GM12878 (cell line): Measurements from ENCODE around the gene AOAH. TPM values are rescaled to one million over a fixed set of nuclear protein-coding genes. Genes with fewer than 3 reads are reported as not detected.

Experiments
- ATAC-seq: fragments of 200-7000 bp; cut with Tn5 transposase; 3 replicates; pipeline ENCODE4 v1.9.1; 2020; ENCODE audit warnings: mild to moderate bottlenecking, moderate library complexity
- BruUV-seq: library from RNA; stranded (reverse); fragments of 400-500 nt; replicated peaks from 2 replicates; lab custom pipeline; 2021; lab: Mats Ljungman, UMichigan
- CTCF ChIA-PET: fragments of 300-600 bp; sonication (Branson Sonifier 250); formaldehyde crosslinking; extraction: SDS; loops from one replicate; lab custom pipeline; 2021; ENCODE audit warnings: inconsistent platforms; lab: Yijun Ruan, JAX
- POLR2A ChIA-PET: fragments of 350-600 bp; formaldehyde crosslinking; extraction: SDS; loops from one replicate; lab custom pipeline; 2021; ENCODE audit warnings: inconsistent platforms; lab: Charles Lee
- RAD21 ChIA-PET: fragments of 300-600 bp; sonication (Branson Sonifier 250); formaldehyde crosslinking; loops from one replicate; lab custom pipeline; 2023; ENCODE audit warnings: antibody characterized with exemption; ENCODE audit not compliant: unreplicated experiment; lab: Charles Lee
- SMC1A ChIA-PET: fragments of 300-600 bp; sonication (Branson Sonifier 250); formaldehyde crosslinking; loops from one replicate; lab custom pipeline; 2023; ENCODE audit not compliant: unreplicated experiment, uncharacterized antibody; lab: Charles Lee
- DNase-seq: peaks from one replicate; pipeline ENCODE4 v3.0.0-alpha.2; 2011; ENCODE audit warnings: low read depth, low spot score
- FAIRE-seq: peaks from 3 replicates; lab custom pipeline; 2011; peaks lifted over from hg19 to GRCh38; lab: Jason Lieb, UNC
- H2AFZ ChIP-seq: 2 replicates; pipeline ENCODE4 v1.6.0; 2011; ENCODE audit warnings: low read depth, low read length, control low read depth; ENCODE audit not compliant: control insufficient read depth
- H3K27ac ChIP-seq: 2 replicates; pipeline ENCODE4 v1.5.1; 2011; ENCODE audit warnings: control low read depth; ENCODE audit not compliant: control insufficient read depth, insufficient read depth
- H3K27me3 ChIP-seq, 2 experiments: replicated peaks in 1 of 2; 2 replicates each; pipeline versions ENCODE4 v1.6.0 to v1.6.1; 2011; ENCODE audit warnings: low read length in 1 of 2; ENCODE audit not compliant: control insufficient read depth in 2 of 2, insufficient read depth in 2 of 2
- H3K36me3 ChIP-seq, 2 experiments: 2 replicates each; pipeline ENCODE4 v1.5.1; 2011; ENCODE audit warnings: low read length in 1 of 2; ENCODE audit not compliant: control insufficient read depth in 2 of 2, insufficient read depth in 2 of 2
- H3K4me1 ChIP-seq: 2 replicates; pipeline ENCODE4 v1.6.1; 2011; ENCODE audit warnings: mild to moderate bottlenecking, low read length, moderate library complexity, mixed read lengths; ENCODE audit not compliant: control insufficient read depth, insufficient read depth
- H3K4me2 ChIP-seq: 2 replicates; pipeline ENCODE4 v1.6.0; 2011; ENCODE audit warnings: control low read depth; ENCODE audit not compliant: control insufficient read depth, insufficient read depth
- H3K4me3 ChIP-seq: fragments of 200-600 bp; sonication (generic); 2 replicates; pipeline ENCODE4 v1.5.1; 2016
- H3K79me2 ChIP-seq: 2 replicates; pipeline ENCODE4 v1.6.0; 2011; ENCODE audit warnings: low read length; ENCODE audit not compliant: control insufficient read depth, insufficient read depth
- H3K9ac ChIP-seq: 2 replicates; pipeline ENCODE4 v1.8.0; 2011; ENCODE audit warnings: low read length, control low read depth, mixed read lengths; ENCODE audit not compliant: control insufficient read depth, insufficient read depth
- H3K9me3 ChIP-seq: replicated peaks from 3 replicates; pipeline ENCODE4 v1.5.1; 2011; ENCODE audit warnings: mild to moderate bottlenecking, low read length; ENCODE audit not compliant: control insufficient read depth, insufficient read depth
- H4K20me1 ChIP-seq: 2 replicates; pipeline ENCODE4 v1.6.0; 2011; ENCODE audit not compliant: control insufficient read depth, insufficient read depth
- CREM ChIP-seq: IDR thresholded peaks from 2 replicates; pipeline ENCODE4 v1.6.1; 2014; ENCODE audit warnings: antibody characterized with exemption, low read depth
- CUX1 ChIP-seq: IDR thresholded peaks from 2 replicates; pipeline ENCODE4 v1.6.1; 2012; ENCODE audit warnings: improper control_type of control experiment, low read depth, low read length; ENCODE audit not compliant: insufficient replicate concordance
- E4F1 ChIP-seq: fragments of 450-650 bp; IDR thresholded peaks from 2 replicates; pipeline ENCODE4 v1.6.1; 2018; ENCODE audit warnings: borderline replicate concordance, mild to moderate bottlenecking; ENCODE audit not compliant: partially characterized antibody
- KLF5 ChIP-seq: fragments of 450-650 bp; IDR thresholded peaks from 2 replicates; pipeline ENCODE4 v1.6.1; 2014; ENCODE audit warnings: mild to moderate bottlenecking; ENCODE audit not compliant: partially characterized antibody
- NFXL1 ChIP-seq: fragments of 450-650 bp; IDR thresholded peaks from 2 replicates; pipeline ENCODE4 v1.6.1; 2017; ENCODE audit warnings: antibody characterized with exemption, mild to moderate bottlenecking, borderline replicate concordance
- POLR2A ChIP-seq: IDR thresholded peaks from 2 replicates; pipeline ENCODE4 v1.6.1; 2011; ENCODE audit warnings: low read depth, mild to moderate bottlenecking, low read length
- RAD21 ChIP-seq: IDR thresholded peaks from 2 replicates; pipeline ENCODE4 v1.6.1; 2011; ENCODE audit warnings: mild to moderate bottlenecking, low read depth, low read length, moderate library complexity; ENCODE audit not compliant: insufficient read depth
- SMAD5 ChIP-seq: IDR thresholded peaks from 2 replicates; pipeline ENCODE4 v1.6.1; 2016; ENCODE audit warnings: antibody characterized with exemption, low read depth
- SMC3 ChIP-seq: IDR thresholded peaks from 2 replicates; pipeline ENCODE4 v1.6.1; 2011; ENCODE audit warnings: low read length, improper control_type of control experiment, borderline replicate concordance
- TAF1 ChIP-seq: IDR thresholded peaks from 2 replicates; pipeline ENCODE4 v1.6.1; 2011; ENCODE audit warnings: mild to moderate bottlenecking, low read depth, low read length, borderline replicate concordance
- TCF12 ChIP-seq: IDR thresholded peaks from 2 replicates; pipeline ENCODE4 v1.6.1; 2011; ENCODE audit warnings: low read depth, mild to moderate bottlenecking, low read length
- WGBS: methylation state at CpG from one replicate; pipeline ENCODE4 v1.1.6; 2016; ENCODE audit warnings: low lambda C conversion rate; ENCODE audit not compliant: insufficient replicate concordance, insufficient coverage; ENCODE audit errors: missing lambda C conversion rate; 5-methylcytosine and 5-hydroxymethylcytosine counted together
- in situ Hi-C: fragments of 300-500 bp; cut with MboI; formaldehyde crosslinking; loops from 9 replicates; pipeline ENCODE4 v1.14.3; 2018; ENCODE audit warnings: mixed read lengths
- intact Hi-C: fragments of 100-400 bp; cut with micrococcal nuclease; formaldehyde crosslinking; loops from one replicate; pipeline ENCODE4 v1.14.2; 2022; ENCODE audit not compliant: unreplicated experiment
- polyA plus RNA-seq, 11 experiments: library from polyadenylated mRNA; depleted of rRNA in 4 of 11; unstranded in 6 of 11; stranded (reverse) in 5 of 11; fragments of >200 nt; fragmentation: Nextera tagmentation in 4 of 11; fragmentation: Illumina TruSeq in 1 of 11; extraction: Ambion mirVana in 4 of 11; extraction: Trizol in 1 of 11; gene quantifications; 1 replicate in 1 of 11; 2 replicates in 10 of 11; pipeline versions ENCODE4 v1.2.1 to v1.2.3, GENCODE V29; 2011 to 2016; ENCODE audit warnings: inconsistent platforms in 2 of 11, missing spikeins in 2 of 11, low read depth in 1 of 11
- total RNA-seq, 4 experiments: library from RNA; depleted of rRNA in 3 of 4; stranded (reverse); fragments of >200 nt in 3 of 4; fragmentation: Illumina TruSeq in 1 of 4; extraction: Trizol in 1 of 4; gene quantifications; 2 replicates each; pipeline versions ENCODE4 v1.2.1 to v1.2.3, GENCODE V29; 2013 to 2021
- TF ChIP-seq, protein P1 (sequence below), 3 experiments: IDR thresholded peaks in 2 of 3; conservative IDR thresholded peaks in 1 of 3; 2 replicates each; pipeline ENCODE4 v1.5.1; 2011; ENCODE audit warnings: low read depth in 3 of 3, low read length in 3 of 3, mild to moderate bottlenecking in 3 of 3, control low read depth in 2 of 3, moderate library complexity in 2 of 3, inconsistent platforms in 1 of 3, mixed read lengths in 1 of 3; ENCODE audit not compliant: control insufficient read depth in 2 of 3, insufficient read depth in 1 of 3; ENCODE audit errors: extremely low read depth in 1 of 3
- TF ChIP-seq, protein P2 (sequence below): fragments of 450-650 bp; conservative IDR thresholded peaks from 2 replicates; pipeline ENCODE4 v1.6.1; 2017; ENCODE audit warnings: mild to moderate bottlenecking, moderate library complexity

Gene AOAH
- total and polyA plus RNA-seq, 10 of the 15 experiments (the other 5 are each of a cell fraction or from before 2014, with no cell fraction given) = 0.32 to 2.8 (median 1.4) TPM

- Histone ChIP-seq H3K27ac (no peak overlapping the region), H3K4me3 (no peak overlapping the region), H3K36me3 (no peaks in the 10 kb centered on the region), H4K20me1 (no peaks in the 10 kb centered on the region), H3K9ac (no peak overlapping the region), H3K27me3 (no peaks in the 10 kb centered on the region), H3K9me3 (no peaks in the 10 kb centered on the region), H2AFZ (no peak overlapping the region), H3K79me2 (no peaks in the 10 kb centered on the region), H3K4me1 (no peaks in the 10 kb centered on the region), H3K4me2 (no peak overlapping the region)
- intact Hi-C loops (no loop called here), in situ Hi-C loops (no loop called here)
- ChIA-PET RAD21 (interaction anchor here (0.6 kb wide), 1 partner anchor 33 kb away, joined by 3 read pairs; no protein-coding TSS in a partner anchor), POLR2A (no interaction called here), SMC1A (no interaction called here), CTCF (no interaction called here)
- FAIRE-seq = no peak
- BruUV-seq = no TSS peak
- DNase-seq = no peak
- no peak for ATAC-seq
- WGBS = 19% methylated on average over 2 of the region's 2 CpGs
- TF ChIP-seq NFXL1 (no peak), TAF1 (no peak), RAD21 (no peak), CREM (no peak), E4F1 (no peak), KLF5 (no peak), SMC3 (no peak), SMAD5 (no peak), TCF12 (no peak), CUX1 (no peak), POLR2A (no peak)
- TF ChIP-seq, protein P1, sequence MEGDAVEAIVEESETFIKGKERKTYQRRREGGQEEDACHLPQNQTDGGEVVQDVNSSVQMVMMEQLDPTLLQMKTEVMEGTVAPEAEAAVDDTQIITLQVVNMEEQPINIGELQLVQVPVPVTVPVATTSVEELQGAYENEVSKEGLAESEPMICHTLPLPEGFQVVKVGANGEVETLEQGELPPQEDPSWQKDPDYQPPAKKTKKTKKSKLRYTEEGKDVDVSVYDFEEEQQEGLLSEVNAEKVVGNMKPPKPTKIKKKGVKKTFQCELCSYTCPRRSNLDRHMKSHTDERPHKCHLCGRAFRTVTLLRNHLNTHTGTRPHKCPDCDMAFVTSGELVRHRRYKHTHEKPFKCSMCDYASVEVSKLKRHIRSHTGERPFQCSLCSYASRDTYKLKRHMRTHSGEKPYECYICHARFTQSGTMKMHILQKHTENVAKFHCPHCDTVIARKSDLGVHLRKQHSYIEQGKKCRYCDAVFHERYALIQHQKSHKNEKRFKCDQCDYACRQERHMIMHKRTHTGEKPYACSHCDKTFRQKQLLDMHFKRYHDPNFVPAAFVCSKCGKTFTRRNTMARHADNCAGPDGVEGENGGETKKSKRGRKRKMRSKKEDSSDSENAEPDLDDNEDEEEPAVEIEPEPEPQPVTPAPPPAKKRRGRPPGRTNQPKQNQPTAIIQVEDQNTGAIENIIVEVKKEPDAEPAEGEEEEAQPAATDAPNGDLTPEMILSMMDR (IDR thresholded peaks at IDR 0.05 in 2 of 3, conservative IDR thresholded peaks at IDR 0.05 in 1 of 3; ENCODE audit: control insufficient read depth in 2 of 3, extremely low read depth in 1 of 3, insufficient read depth in 1 of 3, low read depth in 3 of 3, low read length in 3 of 3) = no peak
- TF ChIP-seq, protein P2, sequence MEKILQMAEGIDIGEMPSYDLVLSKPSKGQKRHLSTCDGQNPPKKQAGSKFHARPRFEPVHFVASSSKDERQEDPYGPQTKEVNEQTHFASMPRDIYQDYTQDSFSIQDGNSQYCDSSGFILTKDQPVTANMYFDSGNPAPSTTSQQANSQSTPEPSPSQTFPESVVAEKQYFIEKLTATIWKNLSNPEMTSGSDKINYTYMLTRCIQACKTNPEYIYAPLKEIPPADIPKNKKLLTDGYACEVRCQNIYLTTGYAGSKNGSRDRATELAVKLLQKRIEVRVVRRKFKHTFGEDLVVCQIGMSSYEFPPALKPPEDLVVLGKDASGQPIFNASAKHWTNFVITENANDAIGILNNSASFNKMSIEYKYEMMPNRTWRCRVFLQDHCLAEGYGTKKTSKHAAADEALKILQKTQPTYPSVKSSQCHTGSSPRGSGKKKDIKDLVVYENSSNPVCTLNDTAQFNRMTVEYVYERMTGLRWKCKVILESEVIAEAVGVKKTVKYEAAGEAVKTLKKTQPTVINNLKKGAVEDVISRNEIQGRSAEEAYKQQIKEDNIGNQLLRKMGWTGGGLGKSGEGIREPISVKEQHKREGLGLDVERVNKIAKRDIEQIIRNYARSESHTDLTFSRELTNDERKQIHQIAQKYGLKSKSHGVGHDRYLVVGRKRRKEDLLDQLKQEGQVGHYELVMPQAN = no peak
Measured at GRCh38 chr7:36762394-36762793, 38.1 kb upstream of the AOAH start.
